LNCaP clone FGC (cell line): ENCODE results near the gene LMNA.

Source experiments
- DNase-seq: peaks from one replicate; pipeline ENCODE4 v3.0.0-alpha.2; 2011; ENCODE audit warnings: low read depth
- H3K4me3 ChIP-seq: 2 replicates; pipeline ENCODE4 v1.5.1; 2011; ENCODE audit warnings: mild to moderate bottlenecking, low read depth, low read length, control low read depth
- TF ChIP-seq, protein P1 (sequence below): IDR thresholded peaks from 2 replicates; pipeline ENCODE4 v1.5.1; 2012; ENCODE audit warnings: mild to moderate bottlenecking; ENCODE audit not compliant: control insufficient read depth, insufficient read depth; ENCODE audit errors: extremely low read depth

Gene LMNA

DNA sequence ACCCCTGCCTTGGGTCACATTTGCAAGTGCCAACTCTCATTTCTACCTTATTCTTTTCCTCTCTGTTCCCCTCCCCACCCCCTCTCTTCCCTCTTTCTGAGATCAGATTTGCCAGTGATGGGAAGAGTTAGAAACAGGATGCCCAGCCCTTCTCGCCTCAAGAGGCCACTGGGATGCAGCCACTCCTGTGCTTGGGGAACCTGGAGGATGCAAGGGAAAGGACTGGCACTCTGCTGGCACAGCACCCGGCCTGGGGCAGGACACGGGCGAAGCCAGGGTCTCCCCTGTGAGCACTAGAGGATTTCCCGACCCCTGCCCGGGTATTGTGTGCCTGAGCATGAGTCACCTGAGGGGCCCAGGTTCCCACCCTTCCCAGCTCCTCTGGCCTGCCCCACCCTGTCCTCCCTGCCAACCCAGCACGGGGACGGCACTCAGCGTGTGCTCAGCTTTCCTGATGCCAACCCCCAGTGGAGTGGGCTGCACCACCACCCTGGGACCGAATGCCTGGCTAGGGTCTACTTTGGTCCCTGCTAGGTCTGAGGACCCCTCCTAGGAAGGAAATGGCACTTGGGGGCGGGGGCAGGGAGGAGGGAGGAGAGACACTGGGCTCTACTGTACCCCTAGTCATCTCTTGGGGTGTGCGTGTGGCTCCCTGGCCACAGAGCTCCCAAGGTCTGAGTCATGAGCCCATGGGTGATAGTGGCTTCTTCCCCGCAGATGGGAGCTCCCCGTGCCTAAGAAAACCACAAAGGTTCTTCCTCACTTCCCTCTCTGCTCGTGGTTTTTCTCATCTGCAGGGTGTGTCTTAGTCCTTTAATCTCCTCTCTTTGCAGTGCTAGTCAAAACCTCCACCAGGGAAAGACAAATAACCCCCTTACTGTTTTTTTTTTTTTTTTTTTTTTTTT is 12.4 kb downstream of the LMNA start:
- H3K4me3 ChIP-seq, result no peak overlapping the region
- TF ChIP-seq, protein P1, sequence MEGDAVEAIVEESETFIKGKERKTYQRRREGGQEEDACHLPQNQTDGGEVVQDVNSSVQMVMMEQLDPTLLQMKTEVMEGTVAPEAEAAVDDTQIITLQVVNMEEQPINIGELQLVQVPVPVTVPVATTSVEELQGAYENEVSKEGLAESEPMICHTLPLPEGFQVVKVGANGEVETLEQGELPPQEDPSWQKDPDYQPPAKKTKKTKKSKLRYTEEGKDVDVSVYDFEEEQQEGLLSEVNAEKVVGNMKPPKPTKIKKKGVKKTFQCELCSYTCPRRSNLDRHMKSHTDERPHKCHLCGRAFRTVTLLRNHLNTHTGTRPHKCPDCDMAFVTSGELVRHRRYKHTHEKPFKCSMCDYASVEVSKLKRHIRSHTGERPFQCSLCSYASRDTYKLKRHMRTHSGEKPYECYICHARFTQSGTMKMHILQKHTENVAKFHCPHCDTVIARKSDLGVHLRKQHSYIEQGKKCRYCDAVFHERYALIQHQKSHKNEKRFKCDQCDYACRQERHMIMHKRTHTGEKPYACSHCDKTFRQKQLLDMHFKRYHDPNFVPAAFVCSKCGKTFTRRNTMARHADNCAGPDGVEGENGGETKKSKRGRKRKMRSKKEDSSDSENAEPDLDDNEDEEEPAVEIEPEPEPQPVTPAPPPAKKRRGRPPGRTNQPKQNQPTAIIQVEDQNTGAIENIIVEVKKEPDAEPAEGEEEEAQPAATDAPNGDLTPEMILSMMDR, result no peak
- DNase-seq, result no peak

GRCh38 chr1:156128308-156128653 is 13.8 kb downstream of the LMNA start:
- no peak overlapping the region for H3K4me3 ChIP-seq
- no peak for DNase-seq
- TF ChIP-seq, protein P1, result no peak

DNA sequence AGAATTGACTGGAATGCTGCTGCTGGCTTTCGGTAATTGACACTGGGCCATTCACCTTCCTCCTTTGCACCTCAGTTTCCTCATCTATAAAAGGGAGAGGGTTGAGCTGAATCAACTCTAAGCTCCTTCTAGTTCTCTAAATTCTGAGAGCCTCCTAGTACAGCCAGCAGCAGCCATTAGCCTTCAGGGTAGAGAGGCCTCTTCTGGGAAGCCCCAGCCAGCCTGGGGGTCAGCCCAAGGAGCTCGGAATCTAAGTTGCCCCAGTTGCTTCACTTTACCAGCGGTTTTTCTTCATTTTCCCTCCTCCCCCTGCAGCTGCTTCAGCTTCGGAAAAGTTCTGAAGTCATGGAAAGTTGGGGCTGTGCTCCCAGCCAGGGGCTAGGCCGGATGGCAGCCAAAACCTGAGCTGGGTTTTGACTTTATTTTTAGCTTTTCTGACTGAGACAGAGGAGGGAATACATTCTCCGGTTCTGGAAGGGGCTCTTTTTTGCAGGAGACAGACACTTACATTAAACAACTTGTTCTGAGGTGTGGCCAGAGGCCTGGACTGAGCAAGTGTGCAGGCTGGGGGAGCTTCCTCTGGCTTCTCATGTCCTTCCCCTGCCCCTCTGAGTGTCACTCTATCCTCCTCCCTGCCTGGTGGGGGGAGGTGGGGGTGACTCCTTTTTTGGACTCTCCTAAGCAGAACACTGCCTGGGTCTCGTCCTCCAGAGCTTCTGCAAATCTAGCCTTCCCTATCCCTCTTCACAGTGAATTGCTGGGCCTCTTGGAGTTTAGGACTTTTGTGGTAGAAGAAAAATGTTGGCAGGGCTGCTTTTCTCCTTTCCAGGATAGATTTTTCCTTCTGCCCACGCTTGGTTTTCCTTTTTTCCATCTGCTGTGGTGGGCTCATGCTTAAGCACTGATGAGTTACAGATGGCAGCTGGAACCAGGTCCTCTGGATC is 14.4 kb downstream of the LMNA start:
- H3K4me3 ChIP-seq, result no peak overlapping the region
- DNase-seq, result no peak
- TF ChIP-seq, protein P1, result no peak

- TF ChIP-seq, protein P1, result peak; percentile 95
- H3K4me3 ChIP-seq, result no peak overlapping the region
- DNase-seq, result no peak
Measured at GRCh38 chr1:156129687-156130577, 15.4 kb downstream of the LMNA start.

GRCh38 chr1:156130578-156130942 is 16.0 kb downstream of the LMNA start:
- TF ChIP-seq, protein P1, result no peak
- H3K4me3 ChIP-seq, result no peak overlapping the region
- no peak for DNase-seq

GRCh38 chr1:156134716-156135435 is 20.4 kb downstream of the LMNA start:
- no peak for DNase-seq
- TF ChIP-seq, protein P1, result no peak
- H3K4me3 ChIP-seq, result no peak overlapping the region
